GM19035 (cell line): ENCODE measurements around the gene SYTL5.

Experiments
- ATAC-seq: cut with Tn5 transposase; IDR thresholded peaks from one replicate; pipeline ENCODE4 v1.9.1; 2021; ENCODE audit not compliant: unreplicated experiment

The SYTL5 gene

DNA sequence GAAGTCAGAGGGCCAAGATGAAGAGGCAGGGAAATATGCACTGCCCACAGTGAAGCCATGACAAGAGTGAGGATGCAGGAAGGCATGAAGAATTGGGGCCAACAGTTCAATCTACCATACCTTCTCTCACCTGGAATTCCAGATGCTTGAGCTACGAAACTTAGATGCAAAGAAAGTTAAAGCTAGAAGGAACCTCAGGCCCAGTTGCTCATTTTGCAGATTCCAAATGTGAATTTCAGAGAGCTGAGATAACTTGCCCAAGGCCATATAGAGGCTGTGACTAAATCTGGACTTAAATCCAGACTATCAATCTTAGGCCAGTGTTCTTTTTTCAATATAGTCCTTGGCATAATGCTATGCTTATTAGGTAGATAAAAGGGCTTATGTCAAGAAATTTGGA is 121.6 kb downstream of the SYTL5 start:
- no peak for ATAC-seq

DNA sequence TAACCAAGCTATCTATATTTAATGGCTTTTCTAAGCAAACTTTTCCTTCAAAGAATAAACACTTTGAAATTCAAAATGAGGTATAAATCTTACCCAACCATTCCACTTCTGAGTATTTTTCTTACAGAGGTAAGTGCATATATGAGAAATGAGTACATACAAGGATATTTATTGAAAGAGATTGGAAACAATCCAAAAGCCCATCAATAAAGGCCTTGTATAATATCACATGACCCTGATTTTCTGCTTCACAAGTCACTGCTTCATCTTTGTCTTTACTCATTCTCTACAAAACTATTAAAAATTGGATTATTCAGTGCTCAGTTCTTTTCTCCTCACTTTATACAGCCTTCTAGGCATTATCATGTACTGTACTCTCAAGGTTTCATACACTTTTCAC is 123.0 kb downstream of the SYTL5 start:
- no peak for ATAC-seq

DNA sequence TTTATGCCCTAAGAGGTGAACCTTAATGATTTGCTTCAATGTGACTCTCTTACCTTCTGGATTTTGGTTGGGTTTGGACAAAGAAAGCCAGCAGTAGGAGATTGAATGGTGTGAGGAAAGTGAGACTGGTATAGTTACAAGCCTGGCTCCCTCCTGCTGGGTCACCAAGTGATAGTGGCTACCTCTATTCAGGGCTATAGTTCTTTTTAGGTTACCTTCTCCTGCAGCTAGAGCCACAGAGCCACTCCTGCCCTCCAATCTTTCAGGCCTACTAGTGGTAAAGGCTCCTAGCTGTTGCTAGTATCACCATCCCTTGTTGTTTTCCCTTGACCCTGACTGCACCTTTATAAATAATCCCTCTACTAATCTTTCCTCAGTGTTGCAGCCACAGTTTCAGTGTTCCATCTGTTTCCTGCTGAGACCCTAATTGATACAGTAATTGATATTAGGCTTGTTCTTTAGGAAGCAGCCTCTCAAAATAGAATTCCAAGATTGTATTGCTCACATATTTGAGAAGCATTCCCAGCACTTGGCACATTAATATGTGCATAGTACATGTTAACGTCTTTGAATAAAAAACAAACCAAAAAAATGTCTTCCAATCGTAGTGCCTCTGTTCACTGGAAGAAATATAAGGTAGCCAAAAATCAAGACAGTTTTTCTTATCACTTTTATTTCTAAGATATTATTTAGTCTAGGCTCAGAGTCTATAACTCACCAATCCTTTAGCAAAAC is 132.0 kb downstream of the SYTL5 start:
- ATAC-seq: no peak

DNA sequence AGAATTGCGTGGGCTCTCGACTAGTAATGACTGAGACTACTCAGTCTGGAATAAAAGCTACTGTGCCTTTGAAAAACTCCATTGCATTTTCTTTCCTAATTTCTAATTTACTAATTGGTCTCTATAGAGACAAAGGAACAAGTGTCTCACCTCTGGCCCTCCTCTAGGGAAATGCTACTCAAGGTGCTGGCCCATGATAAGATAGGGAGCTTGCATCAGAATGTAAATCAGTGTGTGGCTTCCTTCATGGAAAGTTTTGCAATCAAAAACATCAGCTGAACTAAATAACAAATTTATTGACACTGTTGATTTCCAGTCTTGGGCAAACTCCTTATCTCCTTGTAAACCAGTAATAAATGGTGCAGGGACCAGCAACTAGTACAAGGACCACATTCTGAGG is 132.5 kb downstream of the SYTL5 start:
- ATAC-seq: no peak

GRCh38 chrX:38142610-38143009 is 136.3 kb downstream of the SYTL5 start:
- ATAC-seq: no peak

- no peak for ATAC-seq
Measured at GRCh38 chrX:38149016-38149415, 142.7 kb downstream of the SYTL5 start.

- ATAC-seq: no peak
Measured at GRCh38 chrX:38150993-38151392, 144.6 kb downstream of the SYTL5 start.

GRCh38 chrX:38151441-38151840 is 145.1 kb downstream of the SYTL5 start:
- no peak for ATAC-seq

DNA sequence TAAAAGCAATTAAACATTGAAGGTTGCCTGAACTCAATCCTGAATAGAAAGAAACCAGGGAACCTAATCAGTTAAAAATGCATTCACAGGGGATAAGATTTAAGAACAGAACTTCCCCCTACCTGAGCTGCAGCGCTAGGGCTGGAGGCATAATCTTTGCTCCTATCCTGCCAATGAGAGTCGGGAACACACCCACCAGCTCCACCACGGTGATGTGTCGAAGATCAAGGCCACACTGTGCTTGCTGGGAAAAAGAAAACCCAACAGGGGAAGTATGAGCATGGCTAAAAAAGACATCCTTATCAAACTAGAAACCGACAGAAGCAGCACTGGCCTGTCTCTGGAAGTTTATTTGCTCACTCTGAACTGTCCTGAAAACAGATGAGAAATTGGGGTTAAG is 148.0 kb downstream of the SYTL5 start:
- no peak for ATAC-seq

- ATAC-seq: no peak
Measured at GRCh38 chrX:38154818-38155217, 148.5 kb downstream of the SYTL5 start.

DNA sequence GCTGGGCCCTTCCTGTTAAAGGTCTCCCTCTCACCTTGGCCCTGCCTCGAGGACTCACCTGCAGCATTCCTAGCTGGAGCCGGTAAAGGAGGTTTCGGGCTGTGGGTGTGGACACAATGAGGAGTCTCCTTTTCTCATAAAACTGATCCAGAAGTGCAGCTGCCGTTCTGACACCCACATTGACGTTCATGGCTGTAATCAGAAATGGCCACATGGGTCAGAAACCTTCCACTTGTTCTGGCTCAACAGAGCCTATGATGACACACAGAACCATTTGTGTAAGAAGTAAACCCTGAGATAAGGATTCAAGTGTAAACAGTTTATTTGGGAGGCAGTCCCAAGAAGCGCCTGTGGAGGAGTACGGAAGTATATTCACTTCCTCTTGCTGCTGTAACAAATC is 150.5 kb downstream of the SYTL5 start:
- no peak for ATAC-seq

GRCh38 chrX:38163193-38163592 is 156.8 kb downstream of the SYTL5 start:
- ATAC-seq: no peak

DNA sequence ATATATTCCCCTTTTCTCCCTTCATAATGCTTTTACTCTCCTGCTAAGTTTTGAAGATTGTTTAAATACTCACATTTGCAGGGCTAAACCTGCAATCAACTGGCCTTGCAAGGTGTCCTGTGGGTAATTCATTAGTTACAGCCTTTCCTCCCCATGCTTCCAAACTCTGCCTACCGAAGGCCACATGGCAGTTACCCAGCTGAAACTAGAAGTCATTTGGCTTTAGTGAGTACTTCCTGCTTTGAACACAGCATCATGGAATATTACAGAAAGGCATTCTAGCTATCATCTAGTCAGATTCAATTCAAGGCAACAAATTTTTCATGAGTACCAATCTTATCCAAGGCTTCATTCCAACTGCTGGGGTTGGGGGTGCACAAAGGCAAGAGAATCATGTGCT is 158.7 kb downstream of the SYTL5 start:
- ATAC-seq: no peak

GRCh38 chrX:38166478-38167083 is 160.2 kb downstream of the SYTL5 start:
- ATAC-seq: no peak

GRCh38 chrX:38170556-38170955 is 164.2 kb downstream of the SYTL5 start:
- no peak for ATAC-seq

- ATAC-seq: no peak
Measured at GRCh38 chrX:38172596-38172995, 166.2 kb downstream of the SYTL5 start.

GRCh38 chrX:38175139-38175538 is 168.8 kb downstream of the SYTL5 start:
- ATAC-seq: no peak

DNA sequence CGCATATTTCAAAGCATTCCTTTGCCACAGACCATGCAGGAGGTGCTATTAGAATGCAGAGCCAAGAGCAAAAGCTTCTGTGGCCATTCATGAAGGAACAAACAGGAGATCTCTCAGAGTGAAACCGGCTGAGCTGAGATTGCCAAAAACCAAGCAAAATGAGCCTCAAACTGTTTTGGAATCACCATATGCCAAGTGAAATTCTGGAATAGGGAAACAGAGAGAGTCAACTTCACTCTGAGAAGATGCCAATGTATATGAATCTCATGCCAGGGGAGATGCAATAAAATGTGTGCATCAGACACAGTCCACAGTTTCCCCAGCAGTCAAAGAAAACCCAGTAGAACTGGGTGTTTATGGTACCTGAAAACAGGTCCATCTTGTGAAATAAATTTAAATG is 172.0 kb downstream of the SYTL5 start:
- no peak for ATAC-seq
